BLaER1 treated with 17β-estradiol and CSF1 and Interleukin-3, amounts not matched to agents 10 nM and 100 nM (cell line): ENCODE results near the gene PIAS4.

Experiments used
- H3K27ac ChIP-seq, 11 experiments: shearing (Covaris generic); formaldehyde crosslinking; 2 replicates each; pipeline ENCODE4 v1.8.1; 2022
- H3K27me3 ChIP-seq, 11 experiments: shearing (Covaris generic); formaldehyde crosslinking; 2 replicates each; pipeline ENCODE4 v1.8.1; 2022
- H3K36me3 ChIP-seq, 11 experiments: shearing (Covaris generic); formaldehyde crosslinking; 2 replicates each; pipeline ENCODE4 v1.8.1; 2022
- H3K4me1 ChIP-seq, 10 experiments: shearing (Covaris generic); formaldehyde crosslinking; 2 replicates each; pipeline ENCODE4 v1.8.1; 2022
- H3K4me2 ChIP-seq, 11 experiments: shearing (Covaris generic); formaldehyde crosslinking; 2 replicates each; pipeline ENCODE4 v1.8.1; 2022
- H3K4me3 ChIP-seq, 10 experiments: shearing (Covaris generic); formaldehyde crosslinking; 2 replicates each; pipeline ENCODE4 v1.8.1; 2022
- H3K9ac ChIP-seq, 11 experiments: shearing (Covaris generic); formaldehyde crosslinking; 2 replicates each; pipeline ENCODE4 v1.8.1; 2022
- H3K9me3 ChIP-seq, 11 experiments: shearing (Covaris generic); formaldehyde crosslinking; replicated peaks in 1 of 11; 2 replicates each; pipeline ENCODE4 v1.8.1; 2022
- H4K20me1 ChIP-seq, 11 experiments: shearing (Covaris generic); formaldehyde crosslinking; 2 replicates each; pipeline ENCODE4 v1.8.1; 2022
- Cebpa-rat ChIP-seq, 11 experiments: shearing (Covaris generic); IDR thresholded peaks; 2 replicates each; pipeline ENCODE4 v1.8.1; 2022

The PIAS4 gene

DNA sequence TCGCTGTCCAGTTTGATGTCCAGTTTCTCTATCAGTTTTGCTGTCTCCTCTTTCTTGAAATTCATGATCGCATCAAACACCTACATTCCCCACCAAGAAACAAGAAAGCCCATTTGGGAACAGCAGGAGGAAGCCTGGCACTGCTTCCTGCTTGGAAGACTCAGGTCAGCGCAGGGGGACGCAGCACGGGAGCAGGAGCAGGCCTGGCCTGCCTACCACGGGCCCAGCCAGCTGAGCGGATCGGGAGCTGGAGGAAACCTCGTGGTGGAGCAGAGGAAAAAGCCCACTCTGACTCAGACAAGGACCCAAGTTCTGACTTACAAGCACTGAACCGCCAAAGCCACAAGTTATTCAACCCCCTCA is 26.2 kb upstream of the PIAS4 start:
- Histone ChIP-seq H3K4me3 (peak overlapping the region in 9 of 10 experiments; percentile 17 to 100 (median 99); a peak in 16 of 20 replicates), H4K20me1 (peaks cover 87 to 89% (median 88%) of the 10 kb centered on the region in 11 experiments), H3K9ac (peak overlapping the region; percentile 97 to 100 (median 98)), H3K27me3 (no peaks in the 10 kb centered on the region), H3K4me2 (peak overlapping the region; percentile 92 to 100 (median 99)), H3K27ac (peak overlapping the region in 9 of 11 experiments; percentile 30 to 99 (median 98); a peak in 18 of 22 replicates), H3K36me3 (peaks cover 82 to 85% (median 84%) of the 10 kb centered on the region in 11 experiments), H3K9me3 (no peaks in the 10 kb centered on the region; a peak in 1 of 22 replicates), H3K4me1 (peaks cover 55 to 86% (median 83%) of the 10 kb centered on the region in 10 experiments)
- TF ChIP-seq Cebpa-rat (IDR thresholded peaks at IDR 0.05): no peak

DNA sequence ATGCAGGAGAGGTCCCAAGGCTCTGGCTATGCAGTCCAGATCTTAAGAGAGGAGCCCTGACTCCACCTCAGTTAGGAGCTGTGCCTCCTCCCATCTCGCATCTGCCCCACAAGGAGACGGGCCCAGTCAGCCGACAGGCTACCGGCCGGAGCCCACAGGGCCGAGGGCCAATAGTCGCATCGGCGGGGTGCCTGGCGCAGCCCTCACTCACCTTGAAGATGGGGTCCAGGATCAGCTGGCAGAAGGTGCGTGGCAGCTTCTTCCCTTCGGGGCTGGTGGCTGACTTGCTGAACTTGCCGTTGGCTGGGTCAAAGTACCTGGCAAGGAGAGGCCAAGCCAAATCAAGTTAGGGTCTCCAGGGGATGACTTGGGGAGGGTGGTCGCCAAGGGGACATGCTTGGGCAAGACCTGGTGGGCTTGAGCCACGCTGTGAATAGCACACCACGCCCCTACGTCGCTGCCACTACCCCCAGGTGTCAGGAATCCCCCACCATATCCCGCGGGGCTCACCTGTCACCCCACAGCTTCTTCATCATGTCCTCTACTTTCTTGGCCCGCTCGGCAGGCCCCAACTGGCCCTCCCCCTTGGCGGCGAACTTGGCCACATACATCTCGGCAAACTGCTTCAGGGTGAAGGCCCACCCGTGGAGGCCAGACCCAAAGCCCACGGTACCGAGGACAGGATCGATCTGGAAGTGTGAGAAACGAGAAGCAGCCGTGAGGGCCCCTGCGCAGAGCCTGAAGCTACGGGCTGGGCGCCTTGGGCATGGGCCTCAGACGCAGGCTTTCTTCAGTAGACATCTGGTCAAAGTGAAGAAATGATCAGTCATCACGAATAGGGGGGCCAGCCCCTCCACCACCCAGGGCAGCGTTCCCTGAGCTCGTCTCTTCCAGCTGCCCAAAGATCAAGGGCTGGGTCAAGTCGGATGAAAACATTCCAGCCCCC is 25.5 kb upstream of the PIAS4 start:
- H3K4me1 ChIP-seq: peaks cover 62 to 86% (median 83%) of the 10 kb centered on the region in 10 experiments
- H3K9ac ChIP-seq: peak overlapping the region; percentile 97 to 100 (median 98)

DNA sequence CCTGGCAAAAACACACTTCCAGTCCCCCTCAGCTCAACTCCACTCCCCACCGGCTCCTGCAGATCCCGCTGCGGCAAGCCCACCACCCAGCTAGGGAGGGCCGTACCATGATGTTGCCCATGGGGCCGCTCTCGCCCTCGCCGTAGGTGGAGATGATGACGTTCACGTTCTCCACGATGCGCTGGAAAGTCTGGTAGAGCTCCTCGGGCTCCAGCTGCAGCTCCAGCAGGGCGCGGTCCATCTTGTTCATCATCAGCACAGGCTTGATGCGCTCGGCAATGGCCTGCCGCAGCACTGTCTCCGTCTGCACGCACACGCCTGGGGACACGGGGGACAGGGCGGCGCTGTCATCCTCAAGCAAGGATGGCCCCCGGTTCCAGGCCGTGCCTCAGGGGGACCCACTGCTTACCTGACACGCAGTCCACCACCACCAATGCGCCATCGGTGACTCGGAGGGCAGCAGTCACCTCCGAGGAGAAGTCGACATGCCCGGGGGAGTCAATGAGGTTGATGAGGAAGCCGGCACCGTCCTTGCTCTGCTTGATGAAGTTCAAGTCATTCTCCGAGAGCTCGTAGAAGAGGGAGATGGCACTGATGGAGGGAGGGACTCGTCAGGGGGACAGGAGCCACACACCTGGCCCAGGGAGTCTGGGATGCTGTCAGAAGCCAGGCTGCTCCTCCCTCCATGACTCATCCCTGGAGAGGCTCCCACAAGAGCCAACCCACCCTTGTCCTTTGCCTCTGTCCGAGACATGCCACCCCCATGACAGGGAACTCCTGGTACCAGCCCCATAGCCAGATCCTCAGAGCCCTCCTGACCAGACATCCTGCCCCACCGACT is 24.6 kb upstream of the PIAS4 start:
- Histone ChIP-seq H3K9me3 (no peaks in the 10 kb centered on the region; a peak in 1 of 22 replicates), H4K20me1 (peaks cover 71 to 73% (median 73%) of the 10 kb centered on the region in 11 experiments)

More for the DNA sequence above, 25.5 kb upstream of the PIAS4 start:
- peaks cover 76 to 79% (median 78%) of the 10 kb centered on the region in 11 experiments for H3K36me3 ChIP-seq
- peak overlapping the region; percentile 92 to 100 (median 99) for H3K4me2 ChIP-seq
- peak overlapping the region in 10 of 11 experiments; percentile 6 to 99 (median 98); a peak in 19 of 22 replicates for H3K27ac ChIP-seq
- no peaks in the 10 kb centered on the region; a peak in 1 of 22 replicates for H3K9me3 ChIP-seq
- peaks cover 80 to 82% (median 82%) of the 10 kb centered on the region in 11 experiments for H4K20me1 ChIP-seq
- no peaks in the 10 kb centered on the region for H3K27me3 ChIP-seq
- peak overlapping the region in 9 of 10 experiments; percentile 17 to 100 (median 99); a peak in 17 of 20 replicates for H3K4me3 ChIP-seq
- TF ChIP-seq Cebpa-rat (IDR thresholded peaks at IDR 0.05): no peak

DNA sequence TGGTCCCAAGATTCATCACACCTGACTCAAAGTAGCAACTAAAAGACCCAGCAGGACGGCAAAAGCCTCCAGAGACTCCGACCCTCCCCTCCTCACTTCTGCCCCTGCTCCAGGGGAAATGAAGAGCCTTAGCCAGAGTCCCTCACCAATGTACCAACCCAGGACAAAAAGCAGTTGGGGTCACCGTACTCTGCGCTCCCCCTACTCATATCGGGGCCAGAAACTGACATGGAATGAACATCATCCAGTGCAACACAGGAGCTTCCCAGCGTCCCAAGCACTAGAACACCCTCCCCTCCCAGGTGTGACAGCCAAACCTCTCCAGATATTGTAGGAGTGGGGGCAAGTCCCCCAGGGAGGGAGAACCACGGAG is 24.0 kb upstream of the PIAS4 start:
- Histone ChIP-seq H4K20me1 (peaks cover 65 to 67% (median 67%) of the 10 kb centered on the region in 11 experiments), H3K27ac (peak overlapping the region in 10 of 11 experiments; percentile 95 to 99 (median 98); a peak in 21 of 22 replicates)

More for the DNA sequence above, 24.6 kb upstream of the PIAS4 start:
- H3K4me3 ChIP-seq: peak overlapping the region; percentile 88 to 100 (median 100)
- TF ChIP-seq Cebpa-rat (IDR thresholded peaks at IDR 0.05): no peak
- peaks cover 68 to 84% (median 81%) of the 10 kb centered on the region in 10 experiments for H3K4me1 ChIP-seq
- H3K4me2 ChIP-seq: peak overlapping the region; percentile 92 to 100 (median 99)
- H3K27me3 ChIP-seq: no peaks in the 10 kb centered on the region
- H3K9ac ChIP-seq: peak overlapping the region; percentile 97 to 100 (median 98)
- H3K27ac ChIP-seq: peak overlapping the region in 9 of 11 experiments; percentile 96 to 99 (median 98); a peak in 19 of 22 replicates
- peaks cover 67 to 70% (median 69%) of the 10 kb centered on the region in 11 experiments for H3K36me3 ChIP-seq

DNA sequence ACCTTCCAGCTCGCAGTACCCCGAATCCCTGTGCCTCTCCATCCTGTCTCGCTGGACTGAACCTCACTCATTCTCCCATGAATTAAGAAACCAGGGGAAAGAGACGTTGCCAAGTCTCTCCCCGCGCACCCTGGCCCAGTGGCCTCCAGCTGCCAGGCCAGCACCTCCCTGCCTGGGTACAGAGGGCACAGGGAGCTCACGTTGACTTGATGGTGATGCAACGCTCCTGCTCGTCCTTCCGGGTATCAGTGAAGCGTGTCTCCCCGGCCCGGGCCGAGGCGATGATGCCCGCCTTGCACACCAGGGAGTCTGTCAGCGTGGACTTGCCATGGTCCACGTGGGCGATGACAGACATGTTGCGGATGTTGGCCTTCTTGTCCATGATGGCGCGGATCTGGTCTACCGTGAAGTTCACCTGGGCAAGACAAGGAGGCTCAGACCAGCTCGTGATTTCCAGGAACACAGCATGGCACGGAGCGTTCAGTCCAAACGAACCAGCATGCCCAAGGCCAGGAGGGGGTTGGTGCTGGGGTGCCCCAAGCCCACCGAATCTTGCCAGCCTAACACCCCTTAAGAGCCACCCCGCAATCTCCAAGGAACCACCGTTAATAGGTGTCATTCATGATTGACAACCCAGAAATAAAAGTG is 23.5 kb upstream of the PIAS4 start:
- peak overlapping the region; percentile 91 to 99 (median 98) for H3K27ac ChIP-seq
- H3K9me3 ChIP-seq: no peaks in the 10 kb centered on the region; a peak in 1 of 22 replicates
- H3K4me3 ChIP-seq: peak overlapping the region; percentile 88 to 100 (median 100)
- H3K4me2 ChIP-seq: peak overlapping the region; percentile 92 to 100 (median 99)
- peak overlapping the region; percentile 97 to 100 (median 98) for H3K9ac ChIP-seq
- H3K27me3 ChIP-seq: no peaks in the 10 kb centered on the region
- TF ChIP-seq Cebpa-rat (IDR thresholded peaks at IDR 0.05): peak in 7 of 11 experiments; percentile 62 to 87 (median 77); a peak in 11 of 22 replicates
- H3K36me3 ChIP-seq: peaks cover 56 to 58% (median 57%) of the 10 kb centered on the region in 11 experiments
- H4K20me1 ChIP-seq: peaks cover 60 to 62% (median 61%) of the 10 kb centered on the region in 11 experiments
- H3K4me1 ChIP-seq: peaks cover 65 to 77% (median 73%) of the 10 kb centered on the region in 10 experiments

More for the DNA sequence above, 24.0 kb upstream of the PIAS4 start:
- peaks cover 61 to 64% (median 63%) of the 10 kb centered on the region in 11 experiments for H3K36me3 ChIP-seq
- H3K4me1 ChIP-seq: peaks cover 68 to 82% (median 78%) of the 10 kb centered on the region in 10 experiments
- no peaks in the 10 kb centered on the region; a peak in 1 of 22 replicates for H3K9me3 ChIP-seq
- H3K4me2 ChIP-seq: peak overlapping the region; percentile 92 to 100 (median 99)
- peak overlapping the region; percentile 88 to 100 (median 100) for H3K4me3 ChIP-seq
- H3K9ac ChIP-seq: peak overlapping the region; percentile 97 to 100 (median 98)
- no peak for TF ChIP-seq Cebpa-rat (IDR thresholded peaks at IDR 0.05)
- H3K27me3 ChIP-seq: no peaks in the 10 kb centered on the region

DNA sequence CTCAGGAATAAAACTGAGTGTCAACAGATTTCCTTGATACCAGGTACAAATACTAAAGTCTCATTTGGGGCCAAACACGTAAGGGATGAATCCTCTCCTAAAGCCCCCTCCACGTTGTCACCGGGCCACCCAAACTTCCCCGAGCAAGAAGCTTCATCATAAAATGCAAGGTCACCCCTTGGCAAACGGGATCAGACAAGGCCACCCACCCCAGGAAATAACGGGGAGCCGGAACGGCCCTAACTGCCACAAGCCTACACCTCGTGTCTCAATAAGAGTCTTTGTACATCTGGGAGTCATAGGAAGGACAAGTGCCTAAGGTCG is 23.0 kb upstream of the PIAS4 start:
- H3K36me3 ChIP-seq: peaks cover 51 to 53% (median 52%) of the 10 kb centered on the region in 11 experiments
- no peaks in the 10 kb centered on the region for H3K27me3 ChIP-seq
- peak overlapping the region; percentile 91 to 99 (median 98) for H3K27ac ChIP-seq
- no peaks in the 10 kb centered on the region; a peak in 1 of 22 replicates for H3K9me3 ChIP-seq
- H4K20me1 ChIP-seq: peaks cover 55 to 57% (median 56%) of the 10 kb centered on the region in 11 experiments
- H3K9ac ChIP-seq: peak overlapping the region; percentile 97 to 100 (median 98)
- peak overlapping the region; percentile 92 to 100 (median 99) for H3K4me2 ChIP-seq
- H3K4me1 ChIP-seq: peaks cover 60 to 75% (median 70%) of the 10 kb centered on the region in 10 experiments
- no peak for TF ChIP-seq Cebpa-rat (IDR thresholded peaks at IDR 0.05)
- peak overlapping the region; percentile 88 to 100 (median 100) for H3K4me3 ChIP-seq

DNA sequence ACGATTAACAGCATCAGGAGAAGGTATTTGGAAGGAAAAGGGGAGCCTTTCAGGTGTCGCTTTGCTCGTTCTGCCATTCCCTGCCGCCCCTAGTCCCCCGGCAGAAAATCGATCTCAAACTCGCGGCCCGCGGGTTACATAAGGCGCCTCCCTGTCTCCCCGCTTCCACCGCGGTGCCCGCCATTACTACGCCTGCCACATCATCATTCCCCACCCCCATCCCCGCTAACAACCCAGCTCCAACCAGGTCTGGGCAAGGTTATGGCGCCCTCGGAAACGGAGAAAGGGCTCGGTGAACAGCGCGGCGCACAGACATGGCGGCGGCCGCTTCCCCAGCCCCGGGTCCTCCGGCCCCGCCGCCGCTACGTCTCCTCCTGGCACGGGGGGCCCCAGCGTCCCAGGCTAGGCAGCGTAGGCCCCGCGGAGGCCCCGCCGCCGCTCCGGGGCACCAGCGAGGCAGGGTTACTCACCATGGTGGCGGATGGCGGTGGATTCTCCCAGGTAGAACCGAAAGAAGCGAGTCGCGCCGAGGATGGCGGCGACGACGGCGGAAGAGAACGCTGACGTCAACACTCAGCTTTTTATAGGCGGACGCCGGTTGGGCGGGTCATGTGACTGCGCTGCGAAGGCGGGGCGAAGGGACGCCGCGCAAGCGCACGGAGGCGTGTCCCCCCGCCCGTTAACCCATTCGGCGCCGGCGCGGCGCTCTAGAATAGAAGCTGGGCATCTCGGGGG is 22.5 kb upstream of the PIAS4 start, which contains the start of gene EEF2:
TSS of gene EEF2 (minus strand) at position 556 of the 735 bp plus-strand sequence. CDS start at position 473, 83 bp downstream.
- H4K20me1 ChIP-seq: peaks cover 50 to 52% (median 51%) of the 10 kb centered on the region in 11 experiments
- H3K9me3 ChIP-seq: no peaks in the 10 kb centered on the region; a peak in 1 of 22 replicates
- H3K27ac ChIP-seq: peak within 1 kb of the TSS; percentile 91 to 99 (median 98)
- peaks cover 54 to 73% (median 67%) of the 10 kb centered on the region in 10 experiments for H3K4me1 ChIP-seq
- no peak for TF ChIP-seq Cebpa-rat (IDR thresholded peaks at IDR 0.05)
- H3K4me2 ChIP-seq: peak within 1 kb of the TSS; percentile 96 to 100 (median 99)
- peak within 1 kb of the TSS; percentile 97 to 100 (median 98) for H3K9ac ChIP-seq
- H3K27me3 ChIP-seq: no peaks in the 10 kb centered on the region
- H3K36me3 ChIP-seq: peaks cover 46 to 48% (median 47%) of the 10 kb centered on the region in 11 experiments
- peak within 1 kb of the TSS; percentile 88 to 100 (median 100) for H3K4me3 ChIP-seq
